ENCODE measurements around the gene ICE2.

Gene ICE2

DNA sequence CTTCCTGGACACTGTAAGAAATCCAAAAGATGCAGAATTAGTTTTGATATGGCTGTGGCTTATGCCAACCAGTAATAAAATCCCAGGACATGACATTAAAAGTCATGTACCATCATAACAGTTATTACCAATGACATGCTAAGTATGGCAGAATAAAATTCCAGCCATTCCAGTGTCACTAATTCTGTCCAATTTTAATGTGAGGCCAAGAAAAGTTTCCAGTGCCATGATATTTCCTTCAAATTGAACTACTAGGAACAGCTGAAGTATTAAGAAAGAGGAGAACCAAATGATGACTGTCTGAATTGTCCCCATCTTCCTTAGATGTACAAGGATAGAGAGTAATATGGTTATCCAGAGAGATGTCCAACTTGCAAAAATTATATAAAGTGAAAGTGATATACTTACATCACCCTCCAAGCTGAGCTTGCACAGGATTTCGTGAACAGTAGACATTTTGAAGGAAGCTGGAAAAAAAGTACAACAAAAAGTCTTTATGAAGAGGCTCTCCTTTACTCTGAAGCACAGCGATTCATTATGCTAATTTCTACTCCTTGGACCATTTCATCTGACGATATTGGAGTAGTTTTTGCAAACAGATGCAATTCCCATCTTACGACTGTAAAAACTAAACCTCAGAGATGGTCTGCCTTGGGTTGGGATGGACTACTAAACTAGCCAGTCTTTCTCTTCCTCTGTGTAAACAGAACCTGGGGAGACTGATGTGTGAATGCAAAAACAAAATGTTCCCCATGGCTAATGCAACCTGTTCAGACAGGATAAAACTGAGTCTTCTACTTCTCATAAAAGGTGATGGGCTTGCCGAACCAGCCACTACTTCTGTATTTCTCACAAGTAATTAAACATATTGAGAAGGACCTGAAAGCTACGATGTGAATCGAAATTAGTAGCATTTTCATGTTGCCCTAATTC lies 93.1 kb downstream of the ICE2 start:
- DNase-seq = no peak

DNA sequence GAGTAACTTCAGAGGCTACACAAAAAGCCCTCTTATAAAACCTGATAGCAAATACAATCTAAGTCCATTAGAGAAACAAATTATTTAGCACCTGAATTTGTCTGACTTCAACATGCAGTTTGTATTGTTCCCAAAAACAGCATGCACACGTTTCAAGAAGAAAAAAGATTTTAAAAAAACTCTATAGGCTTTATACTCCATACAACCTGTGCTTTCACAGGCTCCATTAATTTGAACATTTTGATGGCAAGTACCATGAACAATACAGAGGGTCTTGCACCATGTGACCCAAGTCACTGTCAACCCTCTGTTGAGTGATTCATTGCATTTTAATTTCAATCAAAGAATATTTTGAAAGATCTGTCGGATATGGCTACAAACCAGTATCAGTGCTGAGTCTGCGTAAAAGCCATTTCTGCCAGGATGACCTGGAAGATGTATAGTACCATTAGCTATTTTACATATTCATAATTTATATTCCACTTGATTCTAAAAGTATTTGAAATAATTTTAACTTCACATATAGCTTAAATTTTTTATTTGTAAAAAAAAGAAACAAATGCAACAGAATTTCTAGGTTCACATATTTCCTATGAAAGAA lies 94.3 kb downstream of the ICE2 start:
- DNase-seq = no peak

DNA sequence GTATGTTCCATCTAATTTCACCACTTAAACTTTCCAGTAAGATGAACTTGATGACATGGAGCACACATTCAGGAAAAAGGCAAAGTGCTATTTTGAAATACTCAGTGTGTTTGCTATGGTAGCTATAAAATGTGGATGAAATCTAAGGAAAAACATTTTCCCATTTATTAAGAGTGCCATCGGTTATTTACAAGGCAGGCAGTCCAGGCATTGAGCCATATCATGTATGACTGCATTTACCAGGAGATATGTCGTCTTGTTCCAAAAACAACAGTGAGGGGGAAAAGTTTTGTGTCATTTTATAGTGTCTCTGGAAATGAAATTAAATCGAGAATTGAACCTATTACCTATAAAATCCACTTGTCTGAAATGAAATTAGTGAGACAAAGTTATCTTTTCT lies 94.9 kb downstream of the ICE2 start:
- DNase-seq = no peak

GRCh38 chr15:60382773-60383674 lies 95.9 kb downstream of the ICE2 start:
- DNase-seq = no peak

DNA sequence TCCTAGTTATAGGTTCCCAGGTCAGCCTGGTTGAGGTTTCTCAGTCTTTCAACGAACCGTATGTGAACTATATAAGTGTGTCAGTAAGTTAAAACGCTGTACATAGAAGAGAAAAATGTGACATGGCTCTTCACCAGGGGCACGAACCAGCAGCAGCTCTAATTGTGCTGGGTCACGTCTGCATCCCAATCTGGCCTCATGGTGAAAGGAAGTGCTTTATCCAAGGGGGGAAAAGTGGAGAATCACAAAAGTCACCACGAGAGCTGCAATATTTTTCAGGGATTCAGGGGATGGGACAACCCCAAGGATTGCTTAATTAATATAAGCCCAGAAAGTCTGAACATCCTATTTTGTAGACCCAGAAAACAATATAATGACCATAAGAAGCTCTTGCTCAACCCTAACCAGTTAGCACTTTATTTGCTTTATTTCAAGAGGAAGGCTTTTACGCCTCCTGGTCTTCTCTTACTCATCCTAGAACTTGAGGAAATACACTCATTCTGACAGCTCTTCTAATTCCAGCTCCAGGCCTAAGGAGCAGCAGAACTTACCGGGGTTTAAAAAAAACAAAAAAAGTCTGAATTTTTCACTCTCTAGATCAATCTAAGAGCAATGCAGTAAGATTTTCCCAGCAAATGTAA lies 97.7 kb downstream of the ICE2 start:
- no peak for DNase-seq

DNA sequence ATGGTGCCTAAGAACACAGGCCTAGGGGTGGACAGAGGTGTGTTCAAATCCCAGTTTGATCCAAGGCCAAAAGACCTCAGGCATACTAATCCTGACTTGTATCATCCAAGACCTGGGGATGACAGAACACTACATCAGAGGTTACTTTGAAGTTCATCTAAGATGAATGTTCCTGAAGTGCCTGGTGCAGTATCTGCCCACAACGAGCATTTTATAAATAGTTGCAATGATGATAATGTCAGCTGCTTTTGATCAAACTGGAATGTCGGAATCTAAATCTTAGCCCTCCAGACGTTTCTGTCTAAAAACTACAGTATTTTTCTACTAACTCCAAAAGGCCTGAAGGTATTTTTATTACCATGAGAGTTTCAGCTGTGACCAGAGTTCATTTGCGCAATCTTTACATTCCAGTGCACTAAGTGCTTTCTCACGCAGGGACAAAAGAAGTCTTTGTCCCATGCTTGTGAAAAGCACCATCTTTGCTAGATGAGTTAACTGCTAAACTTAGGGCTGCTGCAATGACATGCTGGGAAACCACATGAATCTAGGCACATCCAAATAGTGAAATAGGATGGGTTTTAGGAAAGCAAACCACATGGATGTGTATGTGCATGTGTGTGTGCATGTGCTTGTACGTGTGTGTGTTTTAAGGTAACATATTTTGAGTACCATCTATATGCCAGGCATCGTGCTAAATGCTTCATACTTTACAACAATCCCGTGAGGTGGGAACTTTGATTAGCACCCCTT lies 99.2 kb downstream of the ICE2 start:
- no peak for DNase-seq

DNA sequence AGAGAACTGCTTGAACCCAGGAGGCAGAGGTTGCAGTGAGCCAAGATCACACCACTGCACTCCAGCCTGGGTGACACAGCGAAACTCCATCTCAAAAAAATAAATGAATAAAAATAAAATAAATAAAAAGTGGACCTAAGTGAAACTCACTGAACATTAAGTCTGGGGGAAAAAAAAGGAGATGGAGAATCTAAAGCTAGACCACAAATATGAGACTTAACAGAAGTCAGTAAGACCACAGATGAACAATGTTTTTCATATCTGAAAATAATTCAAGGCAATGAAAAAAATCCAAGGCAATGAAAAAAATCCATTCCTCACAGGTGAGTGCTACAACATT lies 99.8 kb downstream of the ICE2 start:
- DNase-seq = no peak

DNA sequence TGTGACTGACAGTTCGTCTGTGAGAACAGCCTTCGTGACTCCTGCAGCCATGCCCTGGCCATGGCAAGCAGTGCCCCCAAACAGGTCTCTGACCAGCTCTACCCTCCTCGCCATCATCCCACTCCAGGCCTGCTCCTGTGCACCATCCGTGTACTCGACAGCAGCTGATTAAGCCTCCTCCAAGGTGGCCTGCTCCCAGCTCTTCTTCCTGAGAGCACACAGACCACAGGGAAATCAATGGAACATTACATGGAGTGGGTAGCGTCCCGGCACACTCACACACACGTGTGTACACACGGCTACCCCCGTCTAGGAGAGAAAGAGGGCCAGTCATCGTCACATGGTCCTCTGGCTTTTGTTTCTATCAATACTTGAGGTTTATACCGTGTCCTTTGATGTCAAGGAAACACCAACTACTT lies 102.3 kb downstream of the ICE2 start:
- DNase-seq = peak; percentile 42

DNA sequence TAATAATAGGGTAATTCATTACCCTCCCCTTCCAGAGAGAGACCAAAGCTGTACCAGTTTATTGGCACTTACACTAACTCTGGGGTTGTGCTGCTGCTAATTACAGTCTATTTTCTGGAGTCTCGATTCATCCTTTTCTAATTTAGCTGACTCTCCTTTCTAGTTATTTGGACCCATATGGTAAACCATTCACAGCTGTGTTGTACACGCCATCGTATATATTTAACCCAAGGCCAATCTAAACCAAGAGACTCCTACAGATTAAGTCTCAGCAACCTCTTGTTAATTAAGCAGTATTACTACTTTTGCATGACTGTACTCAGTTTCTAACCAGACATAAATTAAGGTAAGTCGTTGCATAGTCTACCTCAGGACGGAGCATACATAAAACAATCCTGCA lies 103.6 kb downstream of the ICE2 start:
- DNase-seq = no peak

DNA sequence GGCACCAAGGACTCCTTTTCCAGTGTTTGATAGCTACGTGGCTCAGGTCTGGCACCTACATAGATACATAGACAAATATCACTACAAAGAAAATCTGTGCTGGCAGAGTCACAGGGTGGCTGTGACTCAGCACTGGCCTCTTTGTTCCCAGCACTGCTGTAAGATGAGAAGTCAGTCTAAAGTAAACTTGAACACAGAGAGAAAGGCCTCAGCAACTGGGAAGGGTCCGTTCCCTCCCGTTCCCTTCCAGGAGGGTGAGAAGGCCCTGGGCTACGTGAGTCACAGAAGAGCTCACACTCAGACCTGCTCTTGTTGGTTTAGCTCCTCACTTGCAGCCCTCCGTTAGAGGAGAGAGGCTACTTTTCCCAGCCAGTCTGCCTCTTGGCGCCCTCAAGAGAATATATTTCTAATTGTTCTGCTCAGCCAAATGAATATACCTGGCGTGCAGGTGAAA lies 104.3 kb downstream of the ICE2 start:
- DNase-seq = peak; percentile 53

- DNase-seq = no peak
Observed at GRCh38 chr15:60374209-60374608, 104.7 kb downstream of the ICE2 start.

DNA sequence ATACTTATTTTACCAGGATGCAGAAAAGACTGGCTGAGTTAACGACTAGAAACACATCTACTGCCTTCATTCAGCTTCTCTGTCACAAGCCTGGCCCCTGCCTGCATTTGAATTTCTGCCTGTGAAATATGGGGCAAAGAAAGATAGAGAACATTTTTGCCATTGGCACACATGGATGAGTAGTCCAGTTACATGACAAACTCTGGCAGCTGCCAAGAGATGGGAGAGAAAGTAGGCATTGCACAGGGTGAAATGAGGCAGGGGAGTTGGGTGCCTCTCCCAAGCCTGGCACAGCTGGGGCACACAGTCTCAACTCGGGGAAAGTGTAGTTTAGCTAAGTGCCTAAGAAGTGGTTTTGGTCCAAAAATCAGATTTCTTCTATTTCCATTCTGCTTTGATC lies 105.2 kb downstream of the ICE2 start:
- no peak for DNase-seq

- no peak for DNase-seq
Observed at GRCh38 chr15:60373327-60373726, 105.6 kb downstream of the ICE2 start.

DNA sequence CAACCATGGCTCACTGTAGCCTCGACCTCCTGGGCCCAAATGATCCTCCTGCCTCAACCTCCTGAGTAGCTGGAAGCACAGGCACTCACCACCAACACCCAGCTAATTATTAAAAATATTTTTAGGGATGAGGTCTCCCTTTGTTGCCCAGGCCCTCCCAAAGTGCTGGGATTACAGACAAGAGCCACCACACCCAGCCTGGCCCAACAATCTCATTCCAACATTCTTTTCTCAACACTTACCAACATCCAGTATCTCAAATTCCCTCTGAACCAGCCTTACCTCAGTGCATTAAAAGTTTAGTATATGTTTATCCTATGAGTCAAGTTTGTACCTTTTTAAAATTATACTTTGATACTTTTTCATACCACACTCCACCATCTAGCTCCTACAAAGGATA lies 106.2 kb downstream of the ICE2 start:
- DNase-seq = no peak

DNA sequence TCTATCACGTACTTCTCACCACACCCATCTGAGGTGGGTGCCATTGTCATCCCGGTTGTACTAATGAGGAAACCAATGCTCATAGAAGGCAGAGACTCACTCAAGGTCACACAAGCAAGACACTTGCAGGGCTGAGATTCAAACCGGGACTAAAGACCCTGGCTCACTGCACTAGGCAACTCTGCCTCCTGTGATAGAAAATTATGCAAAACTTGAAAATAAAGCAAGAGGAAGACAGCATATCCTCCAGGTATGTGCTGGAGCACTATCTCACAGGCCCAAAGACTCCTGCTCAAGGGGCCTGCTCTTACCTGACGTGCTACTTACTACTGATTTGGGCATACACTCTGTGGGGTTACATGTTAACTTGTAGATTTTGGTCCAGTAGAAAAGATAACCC lies 106.7 kb downstream of the ICE2 start:
- DNase-seq = no peak

GRCh38 chr15:60371175-60372051 lies 107.5 kb downstream of the ICE2 start:
- DNase-seq = no peak

GRCh38 chr15:60370869-60371136 lies 108.1 kb downstream of the ICE2 start:
- no peak for DNase-seq

DNA sequence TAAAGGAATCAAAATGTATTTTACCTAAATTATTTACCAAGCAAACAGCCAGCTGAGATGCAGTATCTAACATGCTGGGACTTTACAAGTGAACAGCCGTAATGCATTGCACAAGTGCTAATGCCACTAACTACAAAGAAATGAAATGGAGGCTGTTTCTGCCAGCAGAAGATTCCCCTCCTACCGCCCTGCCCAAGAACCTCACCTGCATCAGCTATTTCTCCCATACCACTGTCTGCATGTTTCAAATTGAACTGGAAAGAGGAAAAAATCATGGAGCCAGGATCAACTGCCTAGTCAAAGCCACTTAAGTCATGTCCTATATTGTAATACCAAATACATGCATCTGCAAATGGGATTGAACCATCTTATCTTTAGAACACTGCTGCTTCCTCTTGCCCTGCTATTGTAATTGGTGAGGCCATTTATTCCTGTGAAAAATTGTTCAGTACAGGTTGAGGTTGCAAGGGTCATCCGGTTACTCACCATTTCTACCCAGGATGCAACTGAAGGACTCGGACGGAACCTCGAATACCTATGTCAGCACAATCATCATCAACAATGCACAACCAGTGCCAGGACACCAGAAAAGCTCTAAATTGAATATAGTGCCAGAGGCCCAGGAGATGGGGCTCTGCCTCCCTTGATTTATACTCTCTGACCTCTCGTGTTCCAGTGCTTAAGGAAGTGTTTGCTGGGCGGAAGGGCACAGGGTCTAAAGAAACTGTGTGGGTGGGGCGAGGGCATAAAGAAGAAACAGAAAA lies 108.7 kb downstream of the ICE2 start:
- no peak for DNase-seq

GRCh38 chr15:60369696-60370095 lies 109.2 kb downstream of the ICE2 start:
- DNase-seq = no peak

All from NCI-H510A (cell line).